OCI-LY1 (cell line): Measurements from ENCODE around the gene CFAP65.

ENCODE experiments used
- CTCF ChIP-seq: fragments of 200-600 bp; sonication (generic), shearing (Covaris generic); IDR thresholded peaks from 2 replicates; pipeline ENCODE4 v1.5.1; 2017; ENCODE audit warnings: mild to moderate bottlenecking, antibody characterized with exemption, low read length, moderate library complexity, mixed read lengths
- EZH2 ChIP-seq: fragments of 200-600 bp; sonication (generic), shearing (Covaris generic); IDR thresholded peaks from 2 replicates; pipeline ENCODE4 v1.8.0; 2017; ENCODE audit warnings: borderline replicate concordance, mixed run types, mild to moderate bottlenecking, antibody characterized with exemption, low read length, moderate library complexity, mixed read lengths

GRCh38 chr2:218958276-218958675 is 83.0 kb downstream of the CFAP65 start:
- TF ChIP-seq CTCF (no peak), EZH2 (no peak)
